HEK293T (cell line): ENCODE data around the gene CNP.

Experiments used
- ARNT ChIP-seq: fragments of 450-650 bp; IDR thresholded peaks from 2 replicates; pipeline ENCODE4 v1.6.1; 2017; ENCODE audit warnings: mild to moderate bottlenecking
- BHLHE40 ChIP-seq: fragments of 450-650 bp; IDR thresholded peaks from 2 replicates; pipeline ENCODE4 v1.6.1; 2016; ENCODE audit warnings: mild to moderate bottlenecking, moderate library complexity, borderline replicate concordance
- FOXK2 ChIP-seq: fragments of 450-650 bp; IDR thresholded peaks from 2 replicates; pipeline ENCODE4 v1.6.1; 2016; ENCODE audit warnings: mild to moderate bottlenecking
- FOXM1 ChIP-seq: fragments of 450-650 bp; IDR thresholded peaks from 2 replicates; pipeline ENCODE4 v1.6.1; 2017; ENCODE audit warnings: mild to moderate bottlenecking, borderline replicate concordance
- LEF1 ChIP-seq: fragments of 450-650 bp; IDR thresholded peaks from 2 replicates; pipeline ENCODE4 v1.6.1; 2017; ENCODE audit warnings: mild to moderate bottlenecking, borderline replicate concordance
- NFRKB ChIP-seq: fragments of 450-650 bp; IDR thresholded peaks from 2 replicates; pipeline ENCODE4 v1.6.1; 2016; ENCODE audit warnings: mild to moderate bottlenecking, moderate library complexity
- SP1 ChIP-seq: fragments of 450-650 bp; IDR thresholded peaks from 2 replicates; pipeline ENCODE4 v1.6.1; 2017
- SUZ12 ChIP-seq: fragments of 450-650 bp; IDR thresholded peaks from 2 replicates; pipeline ENCODE4 v1.6.1; 2016; ENCODE audit warnings: mild to moderate bottlenecking
- TARDBP ChIP-seq: fragments of 450-650 bp; IDR thresholded peaks from 2 replicates; pipeline ENCODE4 v1.6.1; 2016
- TF ChIP-seq, protein P1 (sequence below): fragments of 450-650 bp; IDR thresholded peaks from 2 replicates; pipeline ENCODE4 v1.6.1; 2016

DNA sequence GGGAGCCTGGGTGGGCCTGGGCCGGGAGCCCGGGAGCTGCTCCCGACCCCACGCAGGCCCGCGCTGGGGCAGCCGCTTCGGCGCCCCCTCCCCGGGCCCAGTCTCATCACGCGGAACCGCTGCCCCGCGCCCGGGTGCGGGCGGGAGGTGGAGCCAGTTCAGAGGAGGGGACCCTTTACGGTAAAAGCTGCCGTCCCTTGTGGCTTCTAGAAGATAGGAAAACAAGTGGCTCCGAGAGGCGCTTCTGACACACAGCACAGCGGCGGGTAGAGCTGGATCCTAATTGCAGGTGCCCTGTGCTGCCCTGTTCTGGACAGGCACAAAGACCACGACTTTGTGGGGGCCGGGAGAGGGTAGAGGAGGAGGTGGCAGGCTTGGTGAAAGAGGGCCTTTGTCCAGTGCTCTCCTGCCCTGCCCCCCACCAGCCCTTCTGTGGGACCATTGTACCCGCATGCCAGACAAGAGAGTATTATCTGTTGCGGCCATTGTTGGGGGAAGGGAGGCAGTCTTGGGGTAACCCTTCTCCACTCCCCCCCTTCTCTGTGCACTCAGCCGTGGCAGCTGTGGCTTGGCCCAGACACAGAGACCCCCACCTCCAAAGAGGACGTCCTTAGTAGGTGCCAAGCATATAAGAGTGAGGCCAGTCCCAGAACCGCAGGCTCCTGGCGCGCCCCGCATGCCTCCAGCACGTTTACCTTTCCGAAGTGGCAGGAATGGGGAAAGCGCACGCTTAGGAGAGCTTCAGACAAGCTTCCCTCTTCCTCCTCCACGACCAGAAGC, 736 bp downstream of the CNP start:
- no peak for TF ChIP-seq LEF1
- TF ChIP-seq ARNT, result no peak
- no peak for TF ChIP-seq NFRKB
- TF ChIP-seq BHLHE40, result no peak
- TF ChIP-seq FOXK2, result no peak
- no peak for TF ChIP-seq SP1
- TF ChIP-seq FOXM1, result no peak
- no peak for TF ChIP-seq SUZ12
- TF ChIP-seq, protein P1, sequence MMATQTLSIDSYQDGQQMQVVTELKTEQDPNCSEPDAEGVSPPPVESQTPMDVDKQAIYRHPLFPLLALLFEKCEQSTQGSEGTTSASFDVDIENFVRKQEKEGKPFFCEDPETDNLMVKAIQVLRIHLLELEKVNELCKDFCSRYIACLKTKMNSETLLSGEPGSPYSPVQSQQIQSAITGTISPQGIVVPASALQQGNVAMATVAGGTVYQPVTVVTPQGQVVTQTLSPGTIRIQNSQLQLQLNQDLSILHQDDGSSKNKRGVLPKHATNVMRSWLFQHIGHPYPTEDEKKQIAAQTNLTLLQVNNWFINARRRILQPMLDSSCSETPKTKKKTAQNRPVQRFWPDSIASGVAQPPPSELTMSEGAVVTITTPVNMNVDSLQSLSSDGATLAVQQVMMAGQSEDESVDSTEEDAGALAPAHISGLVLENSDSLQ, result no peak
- no peak for TF ChIP-seq TARDBP
